Measurements from ENCODE around the gene DES.

DES gene

GRCh38 chr2:219418155-219419011, at the start of gene DES:
Gene DES (plus strand): TSS chr2:219418377. CDS start chr2:219418463, 86 bp downstream.
- in situ Hi-C loops (cut with MboI; ENCODE audit: low pct_unique_long_range_greater_than_20kb, low sequenced_read_pairs, unreplicated experiment), result no loop called here
- no peak for TF ChIP-seq CTCF (IDR thresholded peaks at IDR 0.05; ENCODE audit: extremely low read depth, insufficient read depth, missing control alignments)

DNA sequence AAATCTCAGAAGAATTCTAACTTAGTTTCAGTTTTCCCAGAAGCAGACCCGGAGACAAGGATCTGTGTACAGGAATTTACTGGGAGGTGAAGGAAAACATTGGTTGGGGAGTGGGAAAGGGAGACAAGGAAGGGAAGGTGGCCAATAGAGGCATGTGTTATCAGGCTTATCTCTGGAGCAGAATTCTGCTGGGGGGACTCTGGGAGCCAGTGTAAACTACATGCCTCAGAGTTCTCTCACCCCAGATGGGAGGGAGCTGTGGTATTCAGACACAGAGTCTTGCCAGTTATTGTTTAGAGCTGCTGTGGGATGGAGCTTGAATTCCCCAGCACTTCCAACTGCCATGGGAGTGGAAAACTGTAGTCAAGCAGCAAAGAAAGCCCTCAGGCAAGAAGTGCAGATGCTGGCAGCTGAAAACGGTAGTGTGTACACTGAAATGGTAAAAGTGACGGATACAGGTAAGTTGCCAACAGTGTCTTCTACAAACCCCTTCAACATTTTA, 49.4 kb upstream of the DES start:
- DNase-seq (ENCODE audit: low spot score), result no peak
- in situ Hi-C loops (cut with MboI; ENCODE audit: low pct_unique_long_range_greater_than_20kb, low sequenced_read_pairs, unreplicated experiment), result no loop called here
- TF ChIP-seq CTCF (IDR thresholded peaks at IDR 0.05; ENCODE audit: extremely low read depth, insufficient read depth, missing control alignments), result no peak

More at GRCh38 chr2:219418155-219419011, at the start of gene DES:
- DNase-seq (ENCODE audit: low spot score), result no peak

DNA sequence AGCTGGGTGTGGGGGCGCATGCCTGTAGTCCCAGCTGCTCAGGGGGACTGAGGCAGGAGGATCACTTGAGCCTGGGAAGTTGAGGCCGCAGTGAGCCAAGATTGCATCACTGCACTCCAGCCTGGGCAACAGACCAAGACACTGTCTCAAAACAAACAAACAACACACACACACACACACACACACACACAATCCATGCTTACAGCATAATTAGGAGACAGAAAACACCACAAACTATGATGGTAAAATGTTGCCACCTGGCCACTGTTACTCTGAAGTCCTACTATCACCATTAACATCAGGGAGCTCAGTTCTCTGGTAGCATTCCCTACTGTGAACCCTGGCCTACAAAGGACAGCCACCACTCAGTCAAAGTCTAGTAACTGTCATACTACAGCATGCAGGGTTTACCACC, 48.7 kb upstream of the DES start:
- no peak for TF ChIP-seq CTCF (IDR thresholded peaks at IDR 0.05; ENCODE audit: extremely low read depth, insufficient read depth, missing control alignments)
- in situ Hi-C loops (cut with MboI; ENCODE audit: low pct_unique_long_range_greater_than_20kb, low sequenced_read_pairs, unreplicated experiment), result no loop called here
- no peak for DNase-seq (ENCODE audit: low spot score)

- DNase-seq (ENCODE audit: low spot score), result no peak
- in situ Hi-C loops (cut with MboI; ENCODE audit: low pct_unique_long_range_greater_than_20kb, low sequenced_read_pairs, unreplicated experiment), result no loop called here
- no peak for TF ChIP-seq CTCF (IDR thresholded peaks at IDR 0.05; ENCODE audit: extremely low read depth, insufficient read depth, missing control alignments)
Observed at GRCh38 chr2:219378163-219378851, 39.9 kb upstream of the DES start.

DNA sequence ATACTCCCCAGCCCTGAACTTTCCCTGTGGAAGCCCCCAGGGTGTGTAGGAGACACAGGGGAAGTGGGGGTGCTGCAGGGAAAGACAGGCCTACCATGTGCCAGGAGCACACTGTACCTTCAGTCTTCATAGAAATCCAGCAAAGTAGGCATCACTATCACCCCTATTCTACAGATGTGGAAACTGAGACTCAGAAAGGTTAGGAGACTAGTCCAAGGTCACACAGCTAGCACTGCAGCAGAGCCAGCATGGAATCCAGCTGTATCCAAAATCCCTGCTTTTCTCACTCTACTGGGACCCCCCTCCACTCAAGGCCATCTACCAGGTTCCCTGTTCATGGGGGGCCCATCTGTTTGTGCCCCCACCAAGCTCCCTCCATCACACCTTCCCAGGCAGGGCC, 37.3 kb upstream of the DES start:
- TF ChIP-seq CTCF (IDR thresholded peaks at IDR 0.05; ENCODE audit: extremely low read depth, insufficient read depth, missing control alignments), result no peak
- in situ Hi-C loops (cut with MboI; ENCODE audit: low pct_unique_long_range_greater_than_20kb, low sequenced_read_pairs, unreplicated experiment), result no loop called here
- DNase-seq (ENCODE audit: low spot score), result no peak

DNA sequence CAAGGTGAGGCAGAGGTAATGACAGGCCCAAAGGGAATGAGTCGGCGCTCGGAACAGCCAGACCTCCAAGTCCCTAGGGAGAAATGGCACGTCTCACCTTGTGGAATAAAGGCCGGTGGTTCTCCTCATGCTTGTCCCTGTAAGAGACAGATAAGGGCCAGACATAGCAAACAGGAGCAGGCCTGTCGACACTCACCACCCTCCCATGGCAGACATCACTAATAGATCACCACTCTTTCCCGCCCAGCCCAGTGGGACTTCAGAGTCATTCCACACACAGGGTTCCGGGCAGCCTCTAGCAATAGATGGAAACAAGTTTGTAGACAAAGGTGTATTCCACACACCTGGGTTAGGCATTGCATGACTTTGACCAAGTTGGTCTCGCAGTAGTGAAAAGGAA, 36.7 kb upstream of the DES start:
- no peak for TF ChIP-seq CTCF (IDR thresholded peaks at IDR 0.05; ENCODE audit: extremely low read depth, insufficient read depth, missing control alignments)
- DNase-seq (ENCODE audit: low spot score), result no peak
- in situ Hi-C loops (cut with MboI; ENCODE audit: low pct_unique_long_range_greater_than_20kb, low sequenced_read_pairs, unreplicated experiment), result no loop called here
